ENCODE results near the gene HDAC9.

DNA sequence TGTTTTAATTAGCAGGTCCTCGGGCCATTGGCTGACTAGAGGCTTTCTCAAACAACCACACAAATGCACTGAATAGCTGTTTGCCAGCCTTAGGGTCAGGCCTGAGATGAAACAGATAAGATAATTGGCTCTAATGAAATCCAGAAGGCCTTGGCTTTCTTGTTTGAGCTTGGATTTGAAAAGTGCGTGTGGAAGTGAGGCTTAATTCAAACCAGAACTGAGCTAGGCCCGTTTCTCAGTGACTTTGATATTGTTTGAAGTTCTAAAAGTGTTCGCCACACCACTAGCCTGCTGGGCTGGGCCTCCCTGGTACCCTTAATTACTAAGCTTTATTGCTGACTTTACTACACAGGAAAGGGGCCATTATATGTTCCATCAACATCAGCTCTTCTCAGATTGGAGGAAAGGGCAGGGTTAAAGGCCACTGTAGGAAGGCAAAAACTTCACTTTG lies 351.2 kb downstream of the HDAC9 start:
- TF ChIP-seq ZBTB7A (CRISPR knock-in tag; IDR thresholded peaks at IDR 0.05) (no peak), ZNF83 (CRISPR knock-in tag; IDR thresholded peaks at IDR 0.05; ENCODE audit: borderline replicate concordance) (no peak), POLR2A (IDR thresholded peaks at IDR 0.05; ENCODE audit: insufficient read depth in 1 of 2, low read depth in 2 of 2, low read length in 2 of 2) (no peak), NFATC3 (CRISPR knock-in tag; IDR thresholded peaks at IDR 0.05) (no peak), NFYC (CRISPR knock-in tag; IDR thresholded peaks at IDR 0.05) (no peak)
